ENCODE measurements around the gene FRMD4A. TPM values are rescaled to one million over a fixed set of nuclear protein-coding genes. Genes with fewer than 3 reads are reported as not detected.

The FRMD4A gene
- total RNA-seq, 4 donors from 2014 or later = 13.7 to 27.2 (median 19.6) TPM

- WGBS, 2 donors (ENCODE audit: low coverage in 1 of 2) = 58 to 60% methylated on average over 2 of the region's 2 CpGs
These were observed 18.4 kb upstream of the FRMD4A start for GRCh38 chr10:14349081-14349480.

GRCh38 chr10:14345262-14345661 lies 14.5 kb upstream of the FRMD4A start:
- H3K4me3 ChIP-seq = no peak overlapping the region
- WGBS, 2 donors (ENCODE audit: low coverage in 1 of 2) = 75 to 93% methylated on average over 2 of the region's 2 CpGs
- TF ChIP-seq EP300 (IDR thresholded peaks at IDR 0.05) (no peak), POLR2A (IDR thresholded peaks at IDR 0.05) (no peak), CTCF (IDR thresholded peaks at IDR 0.05) (no peak)
- no peaks in the 10 kb centered on the region for H3K27me3 ChIP-seq
- no peaks in the 10 kb centered on the region for H3K36me3 ChIP-seq
- no peak overlapping the region for H3K27ac ChIP-seq
- no peaks in the 10 kb centered on the region for H3K4me1 ChIP-seq
- no peaks in the 10 kb centered on the region for H3K9me3 ChIP-seq
- no peak for ATAC-seq

More at GRCh38 chr10:14349081-14349480, 18.4 kb upstream of the FRMD4A start:
- no peaks in the 10 kb centered on the region for H3K36me3 ChIP-seq
- no peaks in the 10 kb centered on the region for H3K9me3 ChIP-seq
- no peak overlapping the region for H3K27ac ChIP-seq
- no peak for ATAC-seq
- H3K4me3 ChIP-seq = no peak overlapping the region
- TF ChIP-seq EP300 (IDR thresholded peaks at IDR 0.05) (no peak), POLR2A (IDR thresholded peaks at IDR 0.05) (no peak), CTCF (IDR thresholded peaks at IDR 0.05) (no peak), POLR2AphosphoS5 (IDR thresholded peaks at IDR 0.05) (no peak)
- H3K4me1 ChIP-seq = no peaks in the 10 kb centered on the region
- H3K27me3 ChIP-seq = no peaks in the 10 kb centered on the region

GRCh38 chr10:14340051-14340744 lies 9.5 kb upstream of the FRMD4A start:
- WGBS, 2 donors (ENCODE audit: low coverage in 1 of 2) = 83 to 100% methylated on average over 3 of the region's 6 CpGs
- H3K36me3 ChIP-seq = no peaks in the 10 kb centered on the region
- no peaks in the 10 kb centered on the region for H3K4me1 ChIP-seq
- no peaks in the 10 kb centered on the region for H3K27me3 ChIP-seq
- no peaks in the 10 kb centered on the region for H3K9me3 ChIP-seq
- no peak overlapping the region for H3K4me3 ChIP-seq
- H3K27ac ChIP-seq = no peak overlapping the region
- ATAC-seq = no peak
- TF ChIP-seq EP300 (IDR thresholded peaks at IDR 0.05) (no peak), POLR2AphosphoS5 (IDR thresholded peaks at IDR 0.05) (no peak), POLR2A (IDR thresholded peaks at IDR 0.05) (no peak), CTCF (IDR thresholded peaks at IDR 0.05) (no peak)

DNA sequence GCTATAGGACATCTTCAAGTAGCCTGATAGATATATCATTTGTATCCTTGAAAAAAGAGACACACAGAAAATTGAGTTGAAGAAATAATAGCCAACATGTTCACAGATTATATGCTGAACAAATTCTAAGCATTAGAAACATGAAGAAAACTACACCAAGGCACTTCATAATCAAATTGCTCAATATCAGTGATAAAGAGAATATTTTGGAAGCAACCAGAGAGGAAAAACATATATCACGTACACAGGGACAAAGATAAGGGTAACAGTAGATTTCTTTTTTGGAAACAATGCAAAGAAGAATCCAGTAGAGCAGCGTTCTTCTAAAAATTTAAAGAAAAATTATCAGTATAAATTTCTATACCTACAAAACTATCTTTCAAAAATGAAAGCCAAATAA lies 6.0 kb upstream of the FRMD4A start:
- no peaks in the 10 kb centered on the region for H3K27me3 ChIP-seq
- no peaks in the 10 kb centered on the region for H3K9me3 ChIP-seq
- no peaks in the 10 kb centered on the region for H3K36me3 ChIP-seq
- no peak for ATAC-seq
- H3K27ac ChIP-seq = no peak overlapping the region
- no peak for TF ChIP-seq POLR2AphosphoS5 (IDR thresholded peaks at IDR 0.05)
- TF ChIP-seq CTCF (IDR thresholded peaks at IDR 0.05) = no peak
- no peak for TF ChIP-seq EP300 (IDR thresholded peaks at IDR 0.05)
- TF ChIP-seq POLR2A (IDR thresholded peaks at IDR 0.05) = no peak
- H3K4me1 ChIP-seq = peaks cover 0 to 6% (median 0%) of the 10 kb centered on the region in 3 donors
- H3K4me3 ChIP-seq = no peak overlapping the region
- WGBS, 2 donors (ENCODE audit: low coverage in 1 of 2) = 91 to 100% methylated on average over 2 of the region's 2 CpGs

- Histone ChIP-seq H3K4me3 (no peak overlapping the region), H3K36me3 (no peaks in the 10 kb centered on the region), H3K27me3 (no peaks in the 10 kb centered on the region), H3K4me1 (peaks cover 0 to 18% (median 4%) of the 10 kb centered on the region in 3 donors), H3K27ac (no peak overlapping the region), H3K9me3 (no peaks in the 10 kb centered on the region)
- no peak for TF ChIP-seq POLR2AphosphoS5 (IDR thresholded peaks at IDR 0.05)
- TF ChIP-seq CTCF (IDR thresholded peaks at IDR 0.05) = no peak
- no peak for TF ChIP-seq POLR2A (IDR thresholded peaks at IDR 0.05)
- no peak for TF ChIP-seq EP300 (IDR thresholded peaks at IDR 0.05)
- WGBS, 2 donors (ENCODE audit: low coverage in 1 of 2) = 88 to 100% methylated on average over 2 of the region's 2 CpGs
- ATAC-seq = no peak
These were observed 4.0 kb upstream of the FRMD4A start for GRCh38 chr10:14334771-14335170.
